Retinal pigment epithelial cell (primary cell): ENCODE measurements around the gene PRMT1.

ENCODE experiments used
- DNase-seq: peaks from one replicate; pipeline ENCODE4 v3.0.0-alpha.2; 2010; ENCODE audit warnings: low read depth
- H3K4me3 ChIP-seq: 2 replicates; pipeline ENCODE4 v1.5.1; 2011; ENCODE audit warnings: mild to moderate bottlenecking, low read length, control low read depth, moderate library complexity
- CTCF ChIP-seq: conservative IDR thresholded peaks from 2 replicates; pipeline ENCODE4 v1.5.1; 2011; ENCODE audit warnings: low read depth, low read length, control low read depth, inconsistent platforms

PRMT1 gene

DNA sequence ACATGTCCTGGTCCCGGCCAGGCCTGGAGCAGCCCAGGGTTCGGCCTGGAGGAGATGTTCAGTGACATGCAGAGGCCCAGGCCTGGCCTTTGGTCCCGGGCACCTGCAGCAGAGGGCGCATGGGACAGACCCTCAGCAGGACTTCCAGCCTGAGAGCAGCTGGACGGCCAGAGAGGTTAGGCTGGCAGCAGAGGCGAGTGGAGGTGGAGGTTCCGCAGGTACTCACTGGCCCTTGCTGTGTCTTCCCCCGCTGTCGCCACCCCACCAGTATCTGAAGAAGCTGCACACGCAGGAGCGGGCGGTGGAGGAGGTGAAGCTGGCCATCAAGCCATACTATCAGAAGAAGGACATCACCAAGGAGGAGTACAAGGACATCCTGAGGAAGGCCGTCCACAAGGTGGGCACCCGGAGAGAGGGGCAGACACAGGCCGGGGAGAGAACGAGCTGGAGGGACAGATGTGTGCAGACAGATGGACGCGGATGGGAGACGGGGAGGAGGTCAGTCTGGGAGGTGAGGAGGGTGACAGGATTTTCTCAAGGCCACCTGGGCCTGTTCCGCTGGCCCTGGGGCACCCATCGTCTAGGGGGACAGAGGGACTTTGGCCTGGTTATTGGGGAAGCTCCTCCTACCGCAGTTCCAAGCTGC, 19.5 kb upstream of the PRMT1 start:
- DNase-seq: no peak
- no peak for TF ChIP-seq CTCF
- no peak overlapping the region for H3K4me3 ChIP-seq

GRCh38 chr19:49658139-49658517, 18.9 kb upstream of the PRMT1 start:
- no peak for TF ChIP-seq CTCF
- no peak overlapping the region for H3K4me3 ChIP-seq
- no peak for DNase-seq

GRCh38 chr19:49658566-49659442, 18.3 kb upstream of the PRMT1 start:
- H3K4me3 ChIP-seq: no peak overlapping the region
- TF ChIP-seq CTCF: no peak
- no peak for DNase-seq

DNA sequence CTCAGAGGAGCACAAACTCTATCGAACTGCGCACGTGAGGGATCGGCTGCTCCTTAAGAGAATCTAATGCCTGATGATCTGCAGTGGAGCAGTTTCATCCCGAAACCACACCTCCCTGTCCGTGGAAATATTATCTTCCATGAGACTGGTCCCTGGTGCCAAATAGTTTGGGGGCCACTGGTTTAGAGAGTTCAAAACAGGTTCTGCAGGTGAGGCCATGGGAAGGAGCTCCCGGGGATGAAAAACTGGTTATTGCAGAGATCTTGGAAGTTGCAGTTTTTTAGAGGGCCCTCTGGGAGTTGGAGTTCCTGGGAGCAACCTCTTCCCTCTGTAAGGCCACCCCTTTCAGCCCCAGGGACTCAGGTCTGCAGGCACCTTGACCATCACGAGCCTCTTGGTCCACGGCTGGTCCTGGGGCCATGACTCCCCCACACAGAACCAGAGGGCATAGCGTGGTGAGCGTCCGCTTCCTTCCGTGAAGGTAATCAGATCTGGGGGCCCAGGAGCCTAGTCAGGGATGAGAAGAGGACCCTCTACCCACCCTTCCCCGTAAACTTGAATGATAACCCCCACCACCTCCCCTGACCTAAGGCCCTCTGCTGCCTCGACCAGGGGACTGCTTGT, 16.6 kb upstream of the PRMT1 start:
- no peak for DNase-seq
- TF ChIP-seq CTCF: no peak

GRCh38 chr19:49662011-49662410, 15.1 kb upstream of the PRMT1 start:
- H3K4me3 ChIP-seq: no peak overlapping the region
- no peak for DNase-seq
- TF ChIP-seq CTCF: no peak

More for the DNA sequence above, 16.6 kb upstream of the PRMT1 start:
- no peak overlapping the region for H3K4me3 ChIP-seq

- DNase-seq: no peak
- TF ChIP-seq CTCF: no peak
- H3K4me3 ChIP-seq: no peak overlapping the region
These were observed 13.8 kb upstream of the PRMT1 start for GRCh38 chr19:49663224-49663623.
